Stimulated activated CD4-positive, alpha-beta T cell treated with anti-CD3 and anti-CD28 coated beads, Interleukin-12 subunit alpha, Interleukin-12 subunit beta, amount 100 ng/mL, for 4 hours (primary cell): ENCODE measurements around the gene HES5.
"Not testable (repeated sequence)": the region's sequence is repeated elsewhere in the genome, so short reads cannot be mapped to it uniquely, and the experiment has no call there.

Experiments
- DNase-seq: peaks from one replicate; pipeline ENCODE4 v3.0.0-alpha.2; 2020

The HES5 gene

GRCh38 chr1:2560299-2561073 lies 30.4 kb upstream of the HES5 start:
- DNase-seq = no peak

- DNase-seq = no peak
These were observed 29.6 kb upstream of the HES5 start for GRCh38 chr1:2559509-2560298.

DNA sequence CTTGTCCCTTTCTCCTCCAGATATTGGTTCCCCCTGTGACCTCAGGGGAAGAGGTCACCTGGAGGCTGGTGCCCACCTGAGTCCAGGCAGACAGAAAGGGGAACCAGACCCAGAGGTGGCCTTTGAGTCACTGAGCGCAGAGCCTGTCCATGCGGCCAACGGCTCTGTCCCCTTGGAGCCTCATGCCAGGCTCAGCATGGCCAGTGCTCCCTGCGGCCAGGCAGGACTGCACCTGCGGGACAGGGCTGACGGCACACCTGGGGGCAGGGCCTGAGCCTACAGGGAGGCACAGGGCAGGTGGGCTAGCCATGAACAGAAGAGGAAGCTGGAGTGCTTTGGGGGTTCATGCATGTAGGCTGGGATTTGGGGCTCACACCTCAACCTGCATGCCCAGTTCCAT lies 28.8 kb upstream of the HES5 start:
- DNase-seq = no peak

GRCh38 chr1:2558420-2558819 lies 28.4 kb upstream of the HES5 start:
- DNase-seq = no peak

DNA sequence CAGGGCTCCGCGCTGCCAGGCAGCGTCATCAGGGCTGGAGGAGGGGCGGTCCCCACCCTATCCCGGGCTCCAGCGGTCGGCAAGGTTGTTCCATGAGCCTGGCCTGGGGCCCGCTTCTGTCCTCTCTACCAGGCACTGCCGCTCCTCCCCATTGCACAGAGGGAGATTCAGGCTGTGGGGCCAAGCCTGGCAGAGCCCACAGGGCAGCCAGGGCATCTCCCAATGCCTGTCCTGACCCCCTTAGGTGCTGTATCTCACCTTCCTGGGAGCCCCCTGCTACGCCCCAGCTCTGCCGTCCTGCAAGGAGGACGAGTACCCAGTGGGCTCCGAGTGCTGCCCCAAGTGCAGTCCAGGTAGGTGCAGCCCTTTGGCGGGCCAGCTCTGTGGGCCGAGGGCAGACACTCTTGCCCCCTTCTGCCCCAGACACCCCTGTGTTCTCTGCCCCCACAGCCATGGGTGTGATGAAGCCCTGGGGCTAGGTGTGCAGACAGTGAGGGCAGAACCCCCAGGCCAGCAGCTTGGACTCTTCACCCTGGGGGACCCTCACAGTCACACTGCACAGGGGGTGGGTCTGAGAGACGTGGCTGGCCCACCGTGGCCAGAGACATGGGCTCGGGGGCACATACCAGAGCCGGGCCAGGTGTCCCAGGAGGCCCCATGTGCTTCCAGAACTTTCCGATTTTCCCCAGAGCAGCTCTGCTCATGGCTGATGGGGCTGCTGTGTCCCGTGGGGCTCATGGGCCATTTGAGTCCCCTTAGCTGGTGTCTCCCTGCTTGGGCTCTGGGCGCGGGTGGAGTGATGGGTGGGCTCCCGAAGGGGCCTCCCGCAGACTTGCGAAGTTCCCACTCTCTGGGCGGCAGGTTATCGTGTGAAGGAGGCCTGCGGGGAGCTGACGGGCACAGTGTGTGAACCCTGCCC lies 27.7 kb upstream of the HES5 start:
- DNase-seq = no peak

DNA sequence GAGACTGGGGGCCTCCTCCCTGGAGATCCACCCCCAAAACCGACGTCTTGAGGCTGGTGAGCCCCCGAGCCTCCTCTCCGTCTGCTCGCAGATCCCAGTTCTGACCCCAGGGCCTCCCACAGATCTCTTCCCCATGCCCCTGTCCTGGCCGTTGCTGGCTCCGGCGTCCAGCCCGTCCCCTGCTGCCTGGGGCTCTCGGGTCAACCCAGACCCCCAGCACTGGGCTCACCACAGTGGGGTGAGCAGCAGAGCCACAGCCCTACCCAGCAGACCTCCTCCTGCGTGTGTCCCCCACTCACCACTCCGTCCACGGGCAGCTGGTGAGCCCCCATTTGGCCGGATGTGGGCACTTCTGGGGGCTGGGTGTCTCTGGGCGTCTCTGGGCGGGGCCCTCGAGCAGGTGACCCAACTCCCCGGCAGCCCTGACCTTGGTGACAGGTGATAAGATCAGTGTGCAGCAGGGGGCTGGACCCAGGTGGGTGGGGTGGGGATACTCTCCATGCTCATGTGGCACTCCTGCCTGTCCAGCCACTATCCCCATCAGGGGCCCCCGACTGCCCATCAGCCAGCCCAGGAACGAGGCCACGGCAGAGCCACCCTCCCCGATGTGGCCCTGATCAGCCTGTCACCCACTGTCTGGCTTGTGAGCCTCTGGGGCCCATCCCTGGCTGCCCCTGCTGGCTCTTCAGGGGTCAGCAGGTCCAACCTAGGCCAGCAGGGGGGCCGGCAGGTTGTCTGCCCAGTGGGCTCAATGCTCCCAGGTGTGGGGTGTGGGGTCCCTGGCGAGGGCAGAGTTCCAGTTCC lies 26.8 kb upstream of the HES5 start:
- peak; percentile 26 for DNase-seq

DNA sequence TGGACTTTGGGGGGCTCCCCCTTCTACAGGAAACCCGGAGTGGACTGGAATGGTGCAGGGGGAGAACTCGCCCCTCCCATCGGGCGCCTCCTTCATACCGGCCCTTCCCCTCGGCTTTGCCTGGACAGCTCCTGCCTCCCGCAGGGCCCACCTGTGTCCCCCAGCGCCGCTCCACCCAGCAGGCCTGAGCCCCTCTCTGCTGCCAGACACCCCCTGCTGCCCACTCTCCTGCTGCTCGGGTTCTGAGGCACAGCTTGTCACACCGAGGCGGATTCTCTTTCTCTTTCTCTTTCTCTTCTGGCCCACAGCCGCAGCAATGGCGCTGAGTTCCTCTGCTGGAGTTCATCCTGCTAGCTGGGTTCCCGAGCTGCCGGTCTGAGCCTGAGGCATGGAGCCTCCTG lies 26.2 kb upstream of the HES5 start, which contains the start of gene TNFRSF14:
TSS of gene TNFRSF14 (plus strand) at position 95 of the 401 bp plus-strand sequence. CDS start at position 389, 294 bp downstream.
- peak; percentile 67 for DNase-seq

- peak; percentile 60 for DNase-seq
These were observed 25.7 kb upstream of the HES5 start for GRCh38 chr1:2555634-2556276.

- DNase-seq = peak; percentile 48
These were observed 24.7 kb upstream of the HES5 start for GRCh38 chr1:2554621-2555387.

DNA sequence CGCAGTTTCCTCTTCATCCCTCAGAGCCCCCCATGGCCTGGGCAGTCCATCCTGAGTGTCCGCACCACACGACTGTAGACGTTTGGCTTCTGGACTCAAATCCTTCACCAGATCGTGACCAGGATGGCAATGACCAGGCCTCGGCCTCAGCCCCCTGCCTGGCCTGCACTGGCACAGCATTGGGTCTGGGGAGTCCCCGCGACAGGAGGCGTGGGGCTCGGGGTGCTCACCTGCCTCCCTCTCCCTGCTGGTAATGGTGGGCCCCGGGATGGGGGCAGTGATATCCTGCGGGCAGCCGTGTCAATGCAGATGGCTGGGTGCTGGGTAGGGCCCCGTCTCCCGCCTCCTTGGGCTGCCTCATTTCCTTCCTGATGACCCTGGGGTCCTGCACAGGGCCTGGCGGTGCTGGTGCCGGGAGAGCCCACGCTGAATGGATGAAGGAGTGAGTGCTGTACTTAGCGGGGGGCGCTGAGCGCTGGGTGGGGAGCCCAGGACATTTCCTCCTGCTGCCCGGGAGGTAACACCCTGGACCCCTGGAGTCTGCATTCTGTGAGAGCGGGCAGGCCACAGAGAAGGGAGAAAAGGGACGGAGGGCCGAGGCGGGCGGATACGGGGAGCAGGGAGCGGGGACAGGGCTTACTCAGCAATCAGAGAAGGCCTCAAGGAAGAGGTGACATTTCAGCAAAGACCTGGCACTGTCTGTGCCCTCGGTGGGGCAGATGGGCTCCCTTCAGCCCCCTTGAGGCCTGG lies 24.0 kb upstream of the HES5 start:
- no peak for DNase-seq

DNA sequence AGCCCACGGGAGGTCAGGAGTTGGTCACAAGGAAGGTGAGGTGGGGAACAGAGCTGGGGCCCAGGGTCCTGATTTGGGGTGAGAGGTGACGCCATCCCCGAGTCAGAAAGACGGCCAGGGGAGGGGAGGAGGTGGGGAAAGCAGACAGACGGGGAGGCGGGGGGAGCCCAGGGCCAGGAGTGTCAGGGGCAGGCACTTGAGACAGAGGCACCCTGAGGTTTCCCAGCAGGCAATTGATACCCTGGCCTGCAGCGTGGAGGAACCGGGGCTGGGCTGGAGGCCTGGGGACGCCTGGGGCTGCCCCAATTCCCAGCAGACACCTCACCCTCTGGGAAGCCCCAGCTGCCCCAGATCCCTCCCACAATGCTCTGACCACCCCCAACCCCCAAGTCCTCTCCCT lies 23.0 kb upstream of the HES5 start:
- not testable (repeated sequence) for DNase-seq

GRCh38 chr1:2552189-2552588 lies 22.1 kb upstream of the HES5 start:
- no peak for DNase-seq

GRCh38 chr1:2551544-2551943 lies 21.5 kb upstream of the HES5 start:
- DNase-seq = not testable (repeated sequence)

DNA sequence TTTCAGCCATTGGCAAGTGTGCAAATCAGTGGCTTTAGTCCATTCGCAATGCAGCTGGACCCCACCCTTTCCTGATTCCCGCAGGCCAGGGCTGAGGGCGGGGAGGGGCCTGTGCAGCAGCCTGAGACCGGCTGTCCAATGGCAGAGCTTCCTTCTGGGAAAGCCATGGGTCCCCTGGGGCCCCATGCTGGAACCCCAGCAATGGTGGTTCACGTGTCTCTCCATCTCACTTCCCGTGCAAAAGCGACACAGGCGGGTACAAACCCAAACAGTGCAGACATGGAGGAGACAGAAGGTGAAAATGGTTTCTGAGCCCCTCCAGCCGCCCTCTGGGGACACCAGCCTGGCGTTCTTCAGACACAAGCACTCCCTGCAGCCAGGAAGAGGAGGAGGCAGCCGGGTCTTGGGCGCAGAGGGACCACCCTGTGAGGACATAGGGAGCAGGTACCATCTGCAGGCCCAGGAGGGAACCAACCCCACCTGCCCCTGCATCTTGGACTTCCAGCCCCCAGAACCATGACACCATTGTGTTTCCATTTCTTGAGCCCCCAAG lies 20.3 kb upstream of the HES5 start:
- not testable (repeated sequence) for DNase-seq

DNA sequence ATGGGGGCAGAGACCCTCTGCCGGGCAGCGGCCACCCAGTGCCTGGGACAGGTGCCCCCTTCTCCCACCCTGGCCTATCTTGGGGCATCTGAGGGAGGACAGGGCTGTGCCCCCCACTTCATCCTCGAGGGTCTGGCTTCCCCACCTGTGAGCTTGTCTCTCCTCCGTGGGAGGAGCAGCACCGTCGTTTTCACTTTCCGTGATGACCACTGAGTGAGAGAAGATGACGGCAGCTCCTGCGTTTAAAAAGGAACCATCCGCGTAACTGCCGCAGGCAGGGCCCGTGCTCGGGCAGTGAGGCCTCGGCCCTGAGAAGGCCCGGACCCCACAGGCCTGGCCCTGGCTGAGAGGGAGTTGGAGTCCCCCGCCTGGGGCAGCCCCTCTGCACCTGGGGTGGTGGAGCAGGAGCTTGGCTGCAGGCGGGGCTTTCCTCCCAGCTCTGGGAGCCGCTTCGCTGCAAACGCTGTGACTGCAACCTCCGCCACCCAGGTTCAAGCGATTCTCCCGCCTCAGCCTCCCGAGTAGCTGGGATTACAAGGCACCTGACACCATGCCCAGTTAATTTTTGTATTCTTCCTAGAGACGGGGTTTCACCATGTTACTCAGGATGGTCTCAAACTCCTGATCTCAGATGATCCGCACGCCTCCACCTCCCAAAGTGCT lies 19.4 kb upstream of the HES5 start:
- DNase-seq = not testable (repeated sequence)

- DNase-seq = peak; percentile 84
These were observed 18.1 kb upstream of the HES5 start for GRCh38 chr1:2548068-2548589.

DNA sequence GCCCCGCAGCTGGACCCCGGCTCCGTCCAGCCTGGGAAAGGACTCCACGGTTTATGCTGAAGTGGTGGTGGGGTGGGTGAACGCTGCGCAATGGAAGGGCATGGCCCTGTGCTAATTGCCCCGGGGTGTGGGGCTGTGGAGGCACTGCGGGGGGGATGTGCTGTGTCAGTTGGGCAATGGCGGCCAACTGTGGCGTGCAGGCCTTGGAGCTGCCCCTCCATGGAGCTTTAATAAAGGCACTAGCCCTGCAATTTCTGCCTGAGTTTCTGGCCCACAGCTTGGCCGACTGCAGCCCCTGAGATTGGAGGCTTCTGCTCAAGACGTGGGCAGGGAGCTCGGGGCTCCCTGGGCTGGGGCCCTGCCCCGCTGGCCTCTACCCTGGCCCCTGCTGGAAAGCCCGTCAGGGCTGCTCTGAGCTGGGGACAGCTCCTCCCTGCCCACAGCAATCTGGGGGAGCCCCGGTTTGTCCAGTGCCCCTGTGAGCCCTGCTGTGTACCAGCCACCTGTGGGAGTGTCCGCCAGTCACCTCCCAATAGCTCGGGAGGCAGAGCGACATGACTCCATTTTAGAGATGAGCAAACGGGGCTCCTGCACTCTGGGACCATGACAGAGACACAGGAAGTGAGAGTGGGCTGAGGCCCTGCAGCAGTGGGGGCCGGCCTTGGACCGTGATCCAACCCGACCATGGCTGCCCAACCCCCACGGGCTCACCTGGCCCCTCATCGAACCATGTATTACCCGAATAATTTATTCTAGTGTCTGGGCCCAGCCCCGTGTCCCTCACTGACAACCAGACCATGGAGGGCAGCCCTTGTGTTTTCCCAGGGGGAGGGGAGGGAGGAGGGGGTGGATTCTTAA lies 17.4 kb upstream of the HES5 start:
- peak; percentile 34 for DNase-seq
